ENCODE measurements around the gene KRT23.

DNA sequence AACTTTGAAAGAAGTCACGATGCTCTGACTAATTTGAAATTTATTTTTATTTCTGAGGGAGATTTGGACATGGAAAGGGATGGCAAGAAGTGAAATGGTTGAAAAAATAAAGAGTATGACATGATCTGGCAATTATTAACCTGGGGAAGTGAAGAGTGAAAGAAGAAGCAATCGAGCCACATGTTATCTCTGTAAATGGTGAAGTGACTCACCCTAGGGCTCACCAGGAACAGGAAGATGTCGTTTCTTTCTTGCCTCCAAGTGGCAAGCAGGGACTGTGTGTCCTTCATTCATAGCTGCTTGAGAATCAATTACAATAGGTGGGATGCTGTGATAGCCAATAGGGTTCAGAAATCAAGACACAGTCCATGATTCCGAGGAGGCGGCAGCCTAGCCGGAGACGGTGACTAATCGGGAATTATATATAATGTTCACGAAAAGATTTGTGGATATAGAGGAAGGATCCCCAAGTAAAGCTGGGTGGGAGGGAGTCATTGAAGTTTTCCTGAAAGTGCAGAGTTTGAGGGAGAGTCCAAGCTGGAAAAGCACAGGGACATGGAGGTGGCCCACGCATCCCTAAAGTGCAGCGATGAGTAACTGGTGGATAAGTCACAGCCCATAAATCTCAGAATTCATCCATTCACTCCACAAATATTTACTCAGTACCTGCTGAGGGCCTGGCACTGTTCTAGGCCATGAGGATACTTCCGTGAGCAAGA, 34.2 kb downstream of the KRT23 start:
- TF ChIP-seq NCOA1 (CRISPR knock-in tag; IDR thresholded peaks at IDR 0.05), result no peak
- TF ChIP-seq, protein P1, sequence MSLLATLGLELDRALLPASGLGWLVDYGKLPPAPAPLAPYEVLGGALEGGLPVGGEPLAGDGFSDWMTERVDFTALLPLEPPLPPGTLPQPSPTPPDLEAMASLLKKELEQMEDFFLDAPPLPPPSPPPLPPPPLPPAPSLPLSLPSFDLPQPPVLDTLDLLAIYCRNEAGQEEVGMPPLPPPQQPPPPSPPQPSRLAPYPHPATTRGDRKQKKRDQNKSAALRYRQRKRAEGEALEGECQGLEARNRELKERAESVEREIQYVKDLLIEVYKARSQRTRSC (CRISPR knock-in tag; IDR thresholded peaks at IDR 0.05; ENCODE audit: low read depth), result no peak
- no peak for TF ChIP-seq SOX6 (IDR thresholded peaks at IDR 0.05)
- peak; percentile 46 for TF ChIP-seq SOX6 (CRISPR knock-in tag; IDR thresholded peaks at IDR 0.05)
- TF ChIP-seq ZNF768 (CRISPR knock-in tag; IDR thresholded peaks at IDR 0.05), result no peak
- no peak for TF ChIP-seq BCLAF1 (IDR thresholded peaks at IDR 0.05)
- TF ChIP-seq ZSCAN30 (CRISPR knock-in tag; IDR thresholded peaks at IDR 0.05), result no peak
- 0 out of 4 replicates have a peak, but pooled peaks of 1 of the 2 experiments have one; percentile 36 for TF ChIP-seq POLR2A (IDR thresholded peaks at IDR 0.05; ENCODE audit: insufficient read depth in 1 of 2, low read depth in 2 of 2, low read length in 2 of 2)
- TF ChIP-seq POLR2AphosphoS2 (IDR thresholded peaks at IDR 0.05; ENCODE audit: low read depth, low read length), result no peak
- TF ChIP-seq XBP1 (CRISPR knock-in tag; IDR thresholded peaks at IDR 0.05), result no peak
- TF ChIP-seq, protein P2, sequence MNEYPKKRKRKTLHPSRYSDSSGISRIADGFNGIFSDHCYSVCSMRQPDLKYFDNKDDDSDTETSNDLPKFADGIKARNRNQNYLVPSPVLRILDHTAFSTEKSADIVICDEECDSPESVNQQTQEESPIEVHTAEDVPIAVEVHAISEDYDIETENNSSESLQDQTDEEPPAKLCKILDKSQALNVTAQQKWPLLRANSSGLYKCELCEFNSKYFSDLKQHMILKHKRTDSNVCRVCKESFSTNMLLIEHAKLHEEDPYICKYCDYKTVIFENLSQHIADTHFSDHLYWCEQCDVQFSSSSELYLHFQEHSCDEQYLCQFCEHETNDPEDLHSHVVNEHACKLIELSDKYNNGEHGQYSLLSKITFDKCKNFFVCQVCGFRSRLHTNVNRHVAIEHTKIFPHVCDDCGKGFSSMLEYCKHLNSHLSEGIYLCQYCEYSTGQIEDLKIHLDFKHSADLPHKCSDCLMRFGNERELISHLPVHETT (CRISPR knock-in tag; conservative IDR thresholded peaks at IDR 0.05), result no peak
- TF ChIP-seq, protein P3, sequence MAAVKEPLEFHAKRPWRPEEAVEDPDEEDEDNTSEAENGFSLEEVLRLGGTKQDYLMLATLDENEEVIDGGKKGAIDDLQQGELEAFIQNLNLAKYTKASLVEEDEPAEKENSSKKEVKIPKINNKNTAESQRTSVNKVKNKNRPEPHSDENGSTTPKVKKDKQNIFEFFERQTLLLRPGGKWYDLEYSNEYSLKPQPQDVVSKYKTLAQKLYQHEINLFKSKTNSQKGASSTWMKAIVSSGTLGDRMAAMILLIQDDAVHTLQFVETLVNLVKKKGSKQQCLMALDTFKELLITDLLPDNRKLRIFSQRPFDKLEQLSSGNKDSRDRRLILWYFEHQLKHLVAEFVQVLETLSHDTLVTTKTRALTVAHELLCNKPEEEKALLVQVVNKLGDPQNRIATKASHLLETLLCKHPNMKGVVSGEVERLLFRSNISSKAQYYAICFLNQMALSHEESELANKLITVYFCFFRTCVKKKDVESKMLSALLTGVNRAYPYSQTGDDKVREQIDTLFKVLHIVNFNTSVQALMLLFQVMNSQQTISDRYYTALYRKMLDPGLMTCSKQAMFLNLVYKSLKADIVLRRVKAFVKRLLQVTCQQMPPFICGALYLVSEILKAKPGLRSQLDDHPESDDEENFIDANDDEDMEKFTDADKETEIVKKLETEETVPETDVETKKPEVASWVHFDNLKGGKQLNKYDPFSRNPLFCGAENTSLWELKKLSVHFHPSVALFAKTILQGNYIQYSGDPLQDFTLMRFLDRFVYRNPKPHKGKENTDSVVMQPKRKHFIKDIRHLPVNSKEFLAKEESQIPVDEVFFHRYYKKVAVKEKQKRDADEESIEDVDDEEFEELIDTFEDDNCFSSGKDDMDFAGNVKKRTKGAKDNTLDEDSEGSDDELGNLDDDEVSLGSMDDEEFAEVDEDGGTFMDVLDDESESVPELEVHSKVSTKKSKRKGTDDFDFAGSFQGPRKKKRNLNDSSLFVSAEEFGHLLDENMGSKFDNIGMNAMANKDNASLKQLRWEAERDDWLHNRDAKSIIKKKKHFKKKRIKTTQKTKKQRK (IDR thresholded peaks at IDR 0.05; ENCODE audit: low read length), result no peak
